Measurements from ENCODE around the gene PROK2.

DNA sequence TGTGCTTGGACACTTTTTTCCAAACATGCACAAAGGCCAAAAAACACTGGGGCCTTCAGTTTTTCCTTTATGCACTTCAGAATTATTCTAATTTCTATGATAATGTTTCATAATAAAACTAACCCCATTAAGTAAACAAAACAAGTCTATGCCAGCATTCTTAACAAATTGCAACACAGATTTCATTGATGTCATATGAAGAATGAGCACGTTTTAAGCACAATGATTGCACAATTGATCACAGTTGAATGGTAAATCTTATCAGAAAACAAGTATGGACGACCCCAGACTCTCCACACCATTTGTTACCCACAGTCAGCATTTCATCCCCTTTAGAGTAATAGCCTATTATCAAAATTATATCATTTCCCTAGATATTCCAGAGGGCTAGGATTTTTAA, 46.7 kb upstream of the PROK2 start:
- TF ChIP-seq EZH2 (IDR thresholded peaks at IDR 0.05; ENCODE audit: insufficient read depth, poor library complexity, severe bottlenecking) (no peak), EZH2phosphoT487 (IDR thresholded peaks at IDR 0.05; ENCODE audit: insufficient read depth, low read depth) (no peak)
